ENCODE results near the gene SDK2. TPM values are rescaled to one million over a fixed set of nuclear protein-coding genes. Genes with fewer than 3 reads are reported as not detected.

The SDK2 gene
- total and polyA plus RNA-seq, 9 of the 15 experiments (the other 6 are each of a cell fraction or from before 2014, with no cell fraction given) = 0.04 TPM; not detected in 8

- BruUV-seq (replicated peaks) = no TSS peak
- Histone ChIP-seq H3K4me2 (ENCODE audit: insufficient read depth, low read length) (no peak overlapping the region), H3K9ac (ENCODE audit: insufficient read depth in 1 of 2, low read depth in 2 of 2, low read length in 2 of 2) (no peak overlapping the region), H3K4me3 (no peak overlapping the region), H3K36me3 (ENCODE audit: control insufficient read depth, insufficient read depth, low read length) (no peaks in the 10 kb centered on the region), H3K27me3 (ENCODE audit: control insufficient read depth in 2 of 2, insufficient read depth in 2 of 2, low read length in 2 of 2) (peaks cover 15 to 71% of the 10 kb centered on the region in 2 experiments), H4K20me1 (replicated peaks; ENCODE audit: control insufficient read depth, insufficient read depth, low read length) (peaks cover 6% of the 10 kb centered on the region), H3K9me1 (ENCODE audit: control insufficient read depth, insufficient read depth, low read length) (no peaks in the 10 kb centered on the region), H2AFZ (ENCODE audit: low read depth, low read length) (no peak overlapping the region), H3K9me3 (replicated peaks; ENCODE audit: control insufficient read depth, insufficient read depth, low read depth, low read length) (no peaks in the 10 kb centered on the region), H3K4me1 (replicated peaks in 1 of 2; ENCODE audit: control insufficient read depth in 2 of 2, insufficient read depth in 2 of 2, low read length in 2 of 2) (0 out of 5 replicates have a peak, but pooled peaks cover 0 to 2% of the 10 kb centered on the region in 2 experiments), H3K27ac (ENCODE audit: extremely low read depth, low read depth, low read length) (no peak overlapping the region), H3K79me2 (ENCODE audit: control insufficient read depth, insufficient read depth, low read length) (no peaks in the 10 kb centered on the region)
- 0% methylated on average over 3 of the region's 3 CpGs for WGBS (ENCODE audit: insufficient coverage, low coverage, missing lambda C conversion rate)
- FAIRE-seq (no peak), DNase-seq (ENCODE audit: extremely low read depth in 1 of 4, low spot score in 3 of 4) (no peak), ATAC-seq (no peak)
- POLR2A ChIA-PET = no interaction called here
- CTCF ChIA-PET (ENCODE audit: low intra/inter-chr PET ratio) = no interaction called here
- intact Hi-C loops (cut with micrococcal nuclease) (loop anchor here (10.0 kb wide), 1 partner anchor 105 kb away; no protein-coding TSS in a partner anchor), in situ Hi-C loops (cut with MboI) (no loop called here)
- no peak for TF ChIP-seq DMBX1 (CRISPR knock-in tag; IDR thresholded peaks at IDR 0.05; ENCODE audit: borderline replicate concordance)
These were observed 44.6 kb downstream of the SDK2 start for GRCh38 chr17:73599599-73599998.

DNA sequence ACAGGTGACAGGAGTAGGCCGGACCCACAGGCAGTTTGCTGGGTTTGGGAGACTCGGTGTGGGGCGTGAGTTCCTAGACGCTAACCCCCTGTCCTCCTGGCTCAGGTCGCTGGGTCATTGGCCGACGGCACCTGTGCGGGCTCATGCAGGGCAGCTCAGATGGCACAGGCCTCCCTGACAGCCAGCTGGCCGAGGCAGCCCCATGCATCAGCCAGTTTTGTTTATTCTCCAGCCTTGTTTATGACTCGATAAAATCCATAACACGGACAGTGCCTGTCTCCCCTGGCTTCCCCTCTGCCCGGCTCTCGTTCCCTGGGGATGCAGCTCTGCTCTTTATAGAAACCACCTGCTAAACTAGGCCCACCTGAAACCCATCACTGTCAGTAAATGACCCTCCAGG lies 46.0 kb downstream of the SDK2 start:
- H3K9ac ChIP-seq (ENCODE audit: insufficient read depth in 1 of 2, low read depth in 2 of 2, low read length in 2 of 2) = no peak overlapping the region
- CTCF ChIA-PET (ENCODE audit: low intra/inter-chr PET ratio) = no interaction called here
- POLR2A ChIA-PET = no interaction called here
- H2AFZ ChIP-seq (ENCODE audit: low read depth, low read length) = no peak overlapping the region
- H4K20me1 ChIP-seq (replicated peaks; ENCODE audit: control insufficient read depth, insufficient read depth, low read length) = peaks cover 10% of the 10 kb centered on the region
- FAIRE-seq (no peak), DNase-seq (ENCODE audit: extremely low read depth in 1 of 4, low spot score in 3 of 4) (no peak), ATAC-seq (no peak)
- 0 out of 5 replicates have a peak, but pooled peaks cover 0 to 2% of the 10 kb centered on the region in 2 experiments for H3K4me1 ChIP-seq (replicated peaks in 1 of 2; ENCODE audit: control insufficient read depth in 2 of 2, insufficient read depth in 2 of 2, low read length in 2 of 2)
- H3K27ac ChIP-seq (ENCODE audit: extremely low read depth, low read depth, low read length) = no peak overlapping the region
- no peak for TF ChIP-seq HDAC1 (IDR thresholded peaks at IDR 0.05)
- no peak for TF ChIP-seq ZNF165 (CRISPR knock-in tag; IDR thresholded peaks at IDR 0.05; ENCODE audit: borderline replicate concordance)
- no peak for TF ChIP-seq EGR1 (conservative IDR thresholded peaks at IDR 0.05)
- TF ChIP-seq HDAC3 (IDR thresholded peaks at IDR 0.05; ENCODE audit: borderline replicate concordance, partially characterized antibody) = no peak
- TF ChIP-seq ZNF140 (CRISPR knock-in tag; IDR thresholded peaks at IDR 0.05) = no peak
- TF ChIP-seq NUFIP1 (IDR thresholded peaks at IDR 0.05; ENCODE audit: partially characterized antibody) = no peak
- no peak for TF ChIP-seq E2F3 (CRISPR knock-in tag; IDR thresholded peaks at IDR 0.05)
- TF ChIP-seq NCOA4 (IDR thresholded peaks at IDR 0.05; ENCODE audit: partially characterized antibody) = no peak
- BruUV-seq (replicated peaks) = no TSS peak
- intact Hi-C loops (cut with micrococcal nuclease) (loop anchor here (10.0 kb wide), 1 partner anchor 107 kb away; no protein-coding TSS in a partner anchor), in situ Hi-C loops (cut with MboI) (no loop called here)
- H3K9me3 ChIP-seq (replicated peaks; ENCODE audit: control insufficient read depth, insufficient read depth, low read depth, low read length) = no peaks in the 10 kb centered on the region
- H3K36me3 ChIP-seq (ENCODE audit: control insufficient read depth, insufficient read depth, low read length) = no peaks in the 10 kb centered on the region
- H3K79me2 ChIP-seq (ENCODE audit: control insufficient read depth, insufficient read depth, low read length) = no peaks in the 10 kb centered on the region
- no peak overlapping the region for H3K4me3 ChIP-seq
- peaks cover 15 to 58% of the 10 kb centered on the region in 2 experiments for H3K27me3 ChIP-seq (ENCODE audit: control insufficient read depth in 2 of 2, insufficient read depth in 2 of 2, low read length in 2 of 2)
- no peak overlapping the region for H3K4me2 ChIP-seq (ENCODE audit: insufficient read depth, low read length)
- under 1% methylated on average over 13 of the region's 13 CpGs for WGBS (ENCODE audit: insufficient coverage, low coverage, missing lambda C conversion rate)
- no peaks in the 10 kb centered on the region for H3K9me1 ChIP-seq (ENCODE audit: control insufficient read depth, insufficient read depth, low read length)

Measured in K562 (cell line).